Activated T-cell treated with anti-CD3 and anti-CD28 coated beads for 4 hours (primary cell): ENCODE results near the gene ARIH1.
"Not testable (repeated sequence)": the region's sequence is repeated elsewhere in the genome, so short reads cannot be mapped to it uniquely, and the experiment has no call there.

Experiments used
- DNase-seq: peaks from one replicate; pipeline ENCODE4 v3.0.0-alpha.2; 2020

The ARIH1 gene

DNA sequence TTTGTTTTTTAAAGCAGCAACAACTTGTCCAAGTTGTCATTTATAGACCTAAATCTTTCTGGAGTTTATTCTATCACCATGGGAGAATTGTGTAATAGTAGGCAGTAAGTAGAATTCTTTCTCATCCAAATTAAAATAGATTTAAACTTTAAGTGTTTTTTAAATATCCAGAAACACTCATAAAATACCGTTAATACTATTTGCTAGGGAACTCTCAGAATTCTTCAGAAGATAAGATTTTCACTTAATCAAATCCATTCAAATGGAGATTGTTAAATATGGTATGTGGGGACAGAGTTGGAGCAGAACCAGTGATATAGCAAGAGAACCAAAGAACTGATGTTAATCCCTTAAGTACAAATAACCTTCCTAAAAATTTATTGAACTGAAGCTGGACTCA lies 71.0 kb downstream of the ARIH1 start:
- DNase-seq = no peak

DNA sequence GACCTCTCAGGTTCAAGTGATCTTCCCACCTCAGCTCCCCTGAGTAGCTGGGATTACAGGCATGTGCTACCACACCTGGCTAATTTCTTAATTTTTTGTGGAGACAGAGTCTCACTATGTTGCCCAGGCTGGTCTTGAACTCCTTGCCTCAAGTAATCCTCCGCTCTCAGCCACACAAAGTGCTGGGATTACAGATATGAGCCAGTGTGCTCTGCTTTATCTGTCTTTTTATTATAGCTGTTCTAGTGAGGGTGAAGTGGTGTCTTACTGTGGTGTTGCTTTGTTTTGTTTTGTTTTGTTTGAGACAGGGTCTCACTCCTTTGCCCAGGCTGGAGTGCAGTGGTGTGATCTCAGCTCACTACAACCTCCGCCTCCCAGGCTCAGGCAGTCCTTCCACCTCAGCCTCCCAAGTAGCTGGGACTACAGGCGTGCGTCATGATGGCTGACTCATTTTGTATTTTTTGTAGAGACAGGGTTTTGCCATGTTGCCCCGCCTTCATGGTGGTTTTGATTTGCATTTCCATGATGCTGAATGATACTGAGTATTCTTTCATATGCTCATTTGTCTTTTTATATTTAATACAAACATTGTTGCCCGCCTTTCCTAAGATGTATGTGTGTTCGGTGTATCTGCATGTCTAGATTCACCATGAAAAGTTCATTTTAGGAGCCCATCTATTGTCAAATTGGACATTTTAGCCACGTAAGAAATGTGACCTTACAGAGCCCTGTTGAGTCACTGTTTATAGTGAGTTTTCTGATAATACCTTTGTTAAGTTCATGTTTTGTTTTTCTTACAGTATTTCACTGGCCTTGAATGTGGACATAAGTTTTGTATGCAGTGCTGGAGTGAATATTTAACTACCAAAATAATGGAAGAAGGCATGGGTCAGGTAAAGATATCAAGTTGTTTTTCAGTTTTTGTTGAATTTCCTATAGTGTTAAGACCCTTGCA lies 80.6 kb downstream of the ARIH1 start:
- DNase-seq = peak; percentile 8

DNA sequence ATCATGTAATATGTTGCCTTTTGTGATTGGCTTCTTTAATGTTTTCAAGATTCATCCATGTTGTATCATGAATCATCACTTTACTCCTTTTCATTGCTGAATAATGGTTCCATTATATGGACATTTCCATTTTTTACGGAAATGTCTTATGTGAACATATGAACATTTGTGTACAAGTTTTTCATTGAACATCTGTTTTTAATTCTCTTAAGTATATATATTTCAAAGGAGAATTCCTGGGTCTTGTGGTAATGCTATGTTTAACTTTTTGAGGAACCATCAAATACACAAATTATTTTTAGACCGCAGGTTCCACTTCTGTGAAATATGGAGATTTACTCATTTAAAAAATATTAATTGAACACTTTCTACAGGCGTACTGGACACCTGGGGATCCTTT lies 85.7 kb downstream of the ARIH1 start:
- DNase-seq = no peak

DNA sequence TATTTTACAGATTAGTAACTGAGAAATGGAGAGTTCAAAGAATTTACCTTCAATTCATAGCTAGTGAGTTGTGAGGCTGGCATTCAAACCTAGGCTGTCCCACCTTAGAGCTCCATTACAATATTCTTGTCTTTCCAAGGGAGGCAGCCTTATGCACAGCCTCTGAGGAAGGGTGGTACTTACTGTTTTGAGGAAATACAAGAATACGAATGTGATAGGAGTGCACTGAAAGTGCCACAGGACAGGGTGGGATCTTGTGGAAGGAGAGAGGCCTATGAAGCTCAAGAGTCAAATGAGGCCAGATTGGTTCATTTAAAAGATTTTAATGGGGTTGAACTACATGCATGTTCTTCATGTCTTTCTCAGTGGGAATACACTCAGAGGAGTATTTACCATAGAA lies 86.3 kb downstream of the ARIH1 start:
- no peak for DNase-seq

DNA sequence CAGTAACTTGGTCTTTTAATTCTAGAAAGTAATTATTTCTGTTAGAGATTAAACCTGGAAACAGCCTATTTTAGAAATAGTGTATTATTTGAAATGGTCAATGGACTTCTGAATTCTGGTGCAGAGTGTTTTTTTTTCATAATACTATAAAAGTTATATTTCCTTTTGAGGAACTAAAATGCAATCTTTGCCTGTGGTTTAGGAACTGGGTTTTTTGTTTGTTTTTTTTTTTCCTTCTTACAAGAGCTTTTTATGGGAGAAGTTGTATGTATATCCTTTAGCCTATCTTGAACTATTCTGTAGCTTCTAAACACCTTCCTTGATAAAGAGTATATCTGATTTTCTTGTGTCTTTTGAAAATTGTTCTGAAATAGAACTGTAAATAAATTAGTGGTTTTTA lies 88.3 kb downstream of the ARIH1 start:
- no peak for DNase-seq

DNA sequence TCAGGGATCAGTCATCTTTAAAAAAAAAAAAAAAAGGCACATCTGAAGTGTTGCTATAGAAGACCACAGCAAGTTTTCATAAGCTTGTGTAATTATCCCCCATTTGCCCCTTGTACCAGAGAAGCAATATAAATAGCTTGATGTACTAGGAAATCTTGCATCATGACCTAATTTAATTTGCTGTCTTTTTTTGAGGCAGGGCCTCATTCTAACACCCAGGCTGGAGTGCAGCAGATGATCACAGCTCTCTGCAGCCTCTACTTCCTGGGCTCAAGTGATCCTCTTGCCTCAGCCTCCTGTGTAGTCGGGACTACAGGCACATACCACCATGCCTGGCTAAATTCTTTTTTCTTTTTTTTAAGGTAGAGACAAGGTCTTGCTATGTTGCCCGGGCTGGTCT lies 88.7 kb downstream of the ARIH1 start:
- DNase-seq = no peak

DNA sequence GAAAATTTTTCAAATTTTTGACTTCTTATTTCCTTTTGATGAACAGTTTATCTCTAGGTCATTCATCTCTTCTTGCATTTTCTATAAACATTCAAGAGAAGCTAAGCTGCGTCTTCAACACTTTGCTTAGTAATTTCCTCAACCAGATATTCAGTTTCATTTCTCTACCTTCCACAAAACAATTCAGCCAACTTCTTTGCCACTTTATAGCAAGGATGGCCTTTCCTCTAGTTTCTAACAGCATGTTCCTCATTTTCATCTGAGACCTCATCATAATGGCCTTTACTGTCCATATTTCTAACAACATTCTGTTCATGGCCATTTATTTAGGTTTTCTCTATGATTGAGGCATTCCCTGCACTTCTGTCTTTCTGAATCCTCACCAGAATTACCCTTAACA lies 90.0 kb downstream of the ARIH1 start:
- no peak for DNase-seq

DNA sequence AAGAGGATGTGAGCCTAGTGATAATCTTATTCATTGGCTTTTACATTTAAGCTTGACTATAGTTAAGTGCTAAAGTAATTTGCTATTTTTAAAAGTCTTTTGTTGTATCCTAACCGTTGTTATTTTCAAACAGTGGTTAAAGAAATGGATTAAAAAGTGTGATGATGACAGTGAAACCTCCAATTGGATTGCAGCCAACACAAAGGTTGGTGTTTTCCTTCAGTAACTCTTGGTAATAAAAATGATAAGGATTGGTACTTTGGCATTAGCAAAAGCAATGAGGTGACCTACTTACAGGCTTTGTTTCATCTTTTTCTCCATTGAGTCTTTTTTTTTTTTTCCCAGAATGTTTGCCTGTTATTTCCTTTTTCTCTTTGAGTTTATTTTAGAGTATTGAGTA lies 92.8 kb downstream of the ARIH1 start:
- DNase-seq = no peak

DNA sequence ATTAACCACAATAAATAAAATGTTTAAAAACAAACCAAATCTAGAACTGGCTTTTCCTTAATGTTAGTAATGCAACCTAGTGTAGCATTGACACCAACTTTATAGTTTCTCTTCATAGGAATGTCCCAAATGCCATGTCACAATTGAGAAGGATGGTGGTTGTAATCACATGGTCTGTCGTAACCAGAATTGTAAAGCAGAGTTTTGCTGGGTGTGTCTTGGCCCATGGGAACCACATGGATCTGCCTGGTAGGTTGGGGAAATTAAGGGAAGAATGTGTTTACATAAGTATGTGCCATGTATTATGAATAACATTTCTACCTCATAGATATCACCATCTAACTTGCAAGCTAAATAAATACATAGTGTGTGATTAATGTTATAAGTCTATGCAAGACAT lies 95.9 kb downstream of the ARIH1 start:
- no peak for DNase-seq

DNA sequence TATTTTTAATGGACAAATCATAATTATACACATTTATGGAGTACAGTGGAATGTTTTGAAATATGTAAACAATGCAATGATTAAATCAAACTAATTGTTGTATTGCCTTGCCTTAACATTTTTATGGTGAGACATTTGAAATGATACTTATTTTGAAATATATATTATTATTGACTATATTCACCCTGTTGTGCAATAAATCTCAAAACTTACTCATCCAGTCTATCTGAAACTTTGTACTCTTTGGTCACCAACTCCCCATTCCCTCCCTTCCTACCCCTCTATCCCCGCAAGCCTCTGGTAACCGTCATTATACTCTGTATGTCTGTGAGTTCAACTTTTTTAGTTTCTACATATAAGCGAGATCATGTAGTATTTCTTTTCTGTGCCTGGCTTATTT lies 105.7 kb downstream of the ARIH1 start:
- DNase-seq = no peak

DNA sequence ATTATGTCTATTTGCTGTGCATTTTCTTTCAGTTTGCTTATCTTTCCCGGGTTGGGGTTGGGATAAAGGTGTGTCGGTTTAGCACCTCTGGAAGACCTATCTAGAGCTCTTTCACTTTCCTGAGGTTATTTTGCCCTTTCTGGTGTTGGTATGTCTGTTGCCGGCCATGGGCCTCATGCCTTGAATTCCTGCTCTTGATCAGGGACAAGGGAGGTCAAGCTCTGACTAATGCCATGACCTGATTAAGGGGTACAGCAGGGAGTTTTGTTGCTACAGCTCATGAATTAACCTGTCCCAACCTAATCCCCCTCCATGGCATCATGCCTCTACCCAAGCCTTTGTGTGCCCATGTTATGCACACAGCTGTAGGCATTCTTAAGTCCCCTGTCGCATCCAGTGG lies 109.9 kb downstream of the ARIH1 start:
- DNase-seq = no peak

DNA sequence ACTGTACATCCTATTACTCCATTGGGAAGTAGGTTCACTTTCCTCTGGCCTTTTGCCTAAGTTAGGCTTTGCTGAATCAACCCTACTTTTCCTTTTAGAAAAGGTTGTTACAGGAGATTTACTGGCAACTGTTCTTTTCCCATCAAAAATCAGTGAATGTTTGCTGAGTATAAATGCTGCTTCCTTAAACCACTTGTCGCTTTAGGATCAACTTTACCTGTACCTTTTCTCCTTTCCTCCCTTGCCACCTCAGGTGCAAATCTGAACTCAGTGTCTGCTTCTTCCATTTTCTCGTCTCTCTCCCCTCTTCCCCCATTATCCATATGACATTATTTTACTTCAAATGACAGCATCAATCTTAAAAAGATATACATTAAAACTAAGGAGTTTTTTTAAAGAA lies 110.9 kb downstream of the ARIH1 start:
- no peak for DNase-seq

DNA sequence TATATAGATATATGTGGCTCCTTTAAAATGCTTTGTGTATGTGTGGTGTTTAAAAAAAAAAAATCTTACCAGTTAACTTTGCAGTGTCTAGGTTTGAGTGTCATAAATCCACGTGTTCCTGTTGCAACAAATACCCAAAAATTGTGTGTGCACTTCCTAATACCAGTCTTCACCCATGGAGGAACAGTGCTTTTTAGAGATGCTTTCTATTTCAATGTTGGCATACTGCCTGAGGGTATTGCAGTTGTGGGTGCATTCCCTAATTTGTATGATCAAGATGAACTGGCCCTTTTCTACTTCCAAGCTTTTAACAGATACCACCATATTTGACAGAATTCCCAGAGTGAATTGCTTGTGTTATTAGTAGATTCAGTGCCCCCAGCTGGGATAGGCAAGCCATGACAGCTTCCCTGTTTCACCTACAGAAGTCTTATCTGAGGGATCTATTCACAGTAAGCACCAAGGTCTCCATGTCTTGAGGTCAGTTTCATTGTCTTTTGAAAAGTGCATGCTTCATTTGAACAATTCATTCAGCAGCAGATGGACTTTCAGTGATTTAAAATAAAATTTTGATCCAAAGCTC lies 111.4 kb downstream of the ARIH1 start:
- no peak for DNase-seq

DNA sequence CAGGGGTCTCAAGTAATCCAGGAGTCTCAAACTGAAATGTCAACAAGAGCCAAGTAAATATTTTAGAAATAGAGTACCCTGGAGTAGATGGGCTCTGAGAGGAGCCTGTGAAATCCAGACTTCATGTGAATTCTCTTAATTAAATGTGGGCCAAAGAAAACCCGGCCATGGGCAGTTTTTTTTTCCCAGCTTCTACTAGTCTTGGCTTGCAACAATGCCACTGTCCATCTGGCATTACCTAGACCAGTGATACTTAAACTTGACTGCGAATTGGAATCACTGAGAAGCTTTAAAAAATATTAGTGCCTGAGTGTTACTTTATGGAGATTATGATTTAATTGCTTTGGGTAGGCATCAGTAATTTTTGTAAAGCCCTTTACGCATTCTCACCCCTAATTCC lies 114.0 kb downstream of the ARIH1 start:
- no peak for DNase-seq

DNA sequence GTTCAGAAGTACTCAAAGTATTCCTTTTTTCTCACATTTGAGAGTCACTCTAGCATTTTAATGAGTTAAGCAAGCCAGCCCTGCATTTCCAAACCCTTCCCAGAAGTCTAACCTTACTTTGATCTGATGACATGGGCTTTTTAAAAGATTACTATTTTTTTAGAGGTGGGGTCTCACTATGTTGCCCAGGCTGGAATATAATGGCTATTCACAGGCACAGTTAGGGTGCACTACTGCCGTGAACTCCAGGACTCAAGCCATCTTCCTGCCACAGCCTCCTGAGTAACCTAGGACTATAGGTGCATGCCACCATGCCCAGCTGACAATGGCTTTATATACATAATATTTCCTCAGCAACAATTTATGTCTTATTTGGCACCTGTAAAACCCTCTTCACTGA lies 116.3 kb downstream of the ARIH1 start:
- no peak for DNase-seq

DNA sequence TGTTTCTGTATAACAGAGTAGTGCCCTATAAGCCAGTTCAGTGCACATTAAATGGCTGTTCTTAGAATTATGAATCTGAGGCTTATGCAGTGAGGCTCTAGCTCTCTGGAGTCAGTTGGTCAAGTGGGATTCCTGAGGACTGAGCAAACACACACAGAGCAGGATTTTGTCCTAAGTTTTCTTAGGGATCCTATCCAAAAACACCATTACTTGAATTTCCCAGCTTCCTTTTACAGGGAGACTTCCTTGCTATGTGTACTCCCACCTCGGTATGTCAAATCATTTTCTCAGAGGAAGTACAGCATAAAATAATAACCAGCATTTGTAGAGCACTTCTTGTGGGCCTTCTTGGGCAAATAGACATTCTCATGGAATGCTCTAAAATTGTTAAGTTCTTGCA lies 117.2 kb downstream of the ARIH1 start:
- no peak for DNase-seq

DNA sequence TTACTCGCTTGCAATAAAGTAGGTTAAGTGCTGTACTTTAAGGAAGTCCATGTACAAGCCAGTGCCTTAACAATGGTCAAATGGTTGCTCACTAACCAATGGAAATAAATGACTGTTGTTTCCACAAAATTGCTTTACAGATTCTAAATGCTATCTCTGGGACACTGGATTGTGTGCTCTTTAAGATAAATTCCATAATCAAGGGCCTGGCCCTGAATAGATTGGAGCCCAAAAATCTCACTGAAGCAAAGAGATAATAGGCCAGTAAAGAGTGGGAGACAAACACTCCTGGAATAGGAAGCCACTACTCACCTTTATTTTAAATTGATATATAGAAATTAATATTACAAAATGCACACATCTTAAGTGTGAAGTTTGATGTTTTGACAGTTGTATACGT lies 118.0 kb downstream of the ARIH1 start:
- DNase-seq = no peak

DNA sequence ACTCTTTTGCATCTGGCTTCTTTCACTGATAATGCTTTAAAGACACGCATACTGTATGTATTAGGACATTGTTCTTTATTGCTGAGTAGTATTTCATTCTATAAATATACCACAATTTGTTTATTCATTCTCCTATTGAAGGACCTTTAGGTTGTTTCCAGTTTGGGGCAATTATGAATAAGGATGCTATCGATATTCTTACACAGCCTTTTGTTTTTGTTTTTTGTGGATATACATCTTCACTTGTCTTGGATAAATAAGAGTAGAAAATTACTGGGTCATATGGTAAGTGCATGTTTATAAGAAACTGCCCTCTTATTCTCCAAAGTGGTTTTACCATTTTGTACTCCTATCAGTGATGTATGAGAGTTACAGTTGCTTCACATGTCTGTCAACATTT lies 118.5 kb downstream of the ARIH1 start:
- no peak for DNase-seq

DNA sequence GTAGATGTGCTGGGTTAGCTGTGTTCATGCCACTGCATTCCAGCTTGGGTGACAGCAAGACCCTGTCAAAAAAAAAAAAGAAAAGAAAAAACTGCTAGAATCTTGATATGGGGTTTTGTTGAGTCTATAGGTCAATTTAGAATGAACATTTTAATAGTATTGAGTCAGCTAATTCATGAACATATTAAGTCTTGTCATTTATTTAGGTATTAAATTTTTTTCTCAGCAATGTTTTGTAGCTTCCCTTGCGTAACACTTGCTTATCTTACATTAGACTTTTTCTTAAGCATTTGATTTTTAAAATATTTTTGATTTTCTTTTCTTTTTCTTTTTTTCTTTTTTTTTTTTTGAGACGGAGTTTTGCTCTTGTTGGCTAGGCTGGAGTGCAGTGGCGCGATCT lies 119.7 kb downstream of the ARIH1 start:
- no peak for DNase-seq

DNA sequence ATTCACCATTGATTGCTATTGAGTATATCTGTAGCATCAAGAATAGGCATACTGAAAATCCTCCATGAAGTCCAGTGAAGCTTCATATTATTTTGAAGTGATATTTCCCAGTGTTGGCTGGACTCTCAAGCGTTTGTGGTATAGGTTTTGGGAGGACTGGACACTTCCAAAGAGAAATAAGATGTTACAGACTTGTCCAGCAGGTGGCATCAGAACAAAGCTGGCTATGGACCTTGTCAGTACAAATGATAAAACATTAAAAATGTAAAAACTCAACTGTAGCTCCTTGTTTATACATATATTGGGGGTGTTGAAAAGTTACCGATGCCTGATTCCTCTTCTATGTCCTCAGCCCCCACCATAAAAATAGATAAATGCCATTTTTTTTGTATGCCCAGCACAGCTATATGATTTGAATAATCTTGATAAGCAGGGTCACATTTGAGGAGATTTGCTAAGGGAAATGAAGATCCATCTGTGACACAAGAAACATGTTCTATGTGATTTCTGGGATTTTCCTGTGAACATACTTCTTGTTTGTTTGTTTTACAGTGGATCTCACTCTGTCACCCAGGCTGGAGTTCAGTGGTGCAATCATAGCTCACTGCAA lies 125.8 kb downstream of the ARIH1 start:
- DNase-seq = no peak

DNA sequence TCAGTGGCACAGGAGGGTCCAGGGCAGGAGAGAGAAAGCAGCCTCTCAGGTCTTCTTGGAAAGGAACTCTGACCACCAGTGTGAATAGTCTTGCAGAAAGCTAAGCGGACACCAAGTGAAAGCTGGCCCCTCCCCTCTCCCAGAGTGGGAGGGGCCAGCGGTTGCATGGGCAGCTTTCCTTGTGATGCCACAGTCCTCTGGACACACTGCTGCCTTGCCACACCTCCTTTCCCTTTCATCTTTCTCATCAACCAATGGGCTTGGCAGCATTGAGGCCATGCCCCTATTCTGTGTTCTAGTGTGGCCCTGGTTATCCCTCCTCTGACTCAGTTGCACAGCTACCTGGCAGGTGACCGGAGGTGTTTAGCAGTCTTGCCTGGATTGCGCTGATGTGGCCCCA lies 130.7 kb downstream of the ARIH1 start:
- DNase-seq = no peak

DNA sequence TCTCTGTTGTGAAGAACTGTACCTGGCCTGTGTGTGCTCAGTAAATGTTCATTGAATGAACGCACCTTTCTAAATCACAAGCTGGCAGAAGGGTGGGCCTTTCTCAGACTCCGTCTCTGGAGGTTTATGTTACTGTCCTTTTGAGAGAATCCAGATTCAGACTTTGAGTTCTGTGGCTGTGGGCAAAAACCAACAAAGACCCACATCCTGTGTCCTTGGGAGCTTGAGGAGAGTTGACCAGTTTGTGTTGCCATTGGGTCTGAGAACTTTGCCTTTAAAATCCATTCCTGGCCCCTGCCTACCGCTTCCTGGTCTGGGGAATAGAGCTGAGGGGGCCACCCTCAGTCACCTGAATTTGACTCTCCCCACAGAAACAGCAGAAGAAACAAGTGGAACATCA lies 134.0 kb downstream of the ARIH1 start:
- not testable (repeated sequence) for DNase-seq

DNA sequence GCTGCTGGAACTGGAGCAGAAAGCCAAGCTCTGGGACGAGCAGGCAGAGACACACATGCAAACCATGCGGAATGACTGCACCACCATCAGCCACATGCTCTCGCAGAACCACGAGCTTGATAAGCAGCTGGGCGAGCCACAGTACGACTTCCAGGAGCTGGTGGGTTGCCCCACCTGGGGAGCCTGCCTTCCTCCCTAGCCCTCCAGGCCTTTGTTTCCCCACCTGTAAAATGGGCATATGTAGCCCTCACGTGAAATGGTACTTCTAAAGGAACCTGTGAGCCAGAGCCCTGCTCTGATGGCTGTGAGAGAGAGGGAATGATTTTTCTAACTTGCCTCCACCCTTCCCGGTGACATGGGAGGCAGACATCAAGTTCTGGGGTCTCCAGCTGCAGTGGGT lies 135.7 kb downstream of the ARIH1 start:
- DNase-seq = no peak

DNA sequence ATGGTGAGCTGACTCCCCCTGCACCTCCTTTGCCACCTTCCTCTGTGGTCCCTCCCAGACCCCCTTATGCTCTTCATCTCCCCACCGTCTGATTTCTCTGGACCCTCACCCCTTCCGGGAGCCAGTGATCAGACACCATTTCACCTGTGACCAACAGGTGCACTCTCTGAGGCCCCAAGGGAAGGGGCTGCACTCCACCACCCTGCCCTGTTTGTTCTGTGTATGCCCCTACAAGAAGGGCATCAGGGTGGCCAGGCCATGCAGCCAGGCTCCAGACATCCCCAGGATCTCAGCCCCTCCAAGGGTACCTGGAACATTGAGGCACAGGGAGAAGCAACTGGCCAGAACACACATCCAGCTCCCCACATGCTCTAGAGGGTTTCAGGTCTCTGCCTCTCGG lies 138.2 kb downstream of the ARIH1 start:
- DNase-seq = not testable (repeated sequence)
